Duodenal mucosa (tissue), 2 donors: ENCODE data around the gene TIA1.

Experiments used
- H3K27ac ChIP-seq: one replicate; pipeline ENCODE4 v1.7.0; 2013; ENCODE audit warnings: low read depth, low read length
- H3K27me3 ChIP-seq, 2 donors: one replicate each; pipeline ENCODE4 v1.7.0; 2013; ENCODE audit warnings: low read length in 2 of 2, control low read depth in 1 of 2; ENCODE audit not compliant: insufficient read depth in 2 of 2, control insufficient read depth in 1 of 2
- H3K36me3 ChIP-seq, 2 donors: one replicate each; pipeline ENCODE4 v1.7.0; 2013; ENCODE audit warnings: low read length in 2 of 2, control low read depth in 1 of 2; ENCODE audit not compliant: insufficient read depth in 2 of 2, control insufficient read depth in 1 of 2
- H3K4me1 ChIP-seq, 2 donors: one replicate each; pipeline ENCODE4 v1.7.0; 2013; ENCODE audit warnings: low read length in 2 of 2, control low read depth in 1 of 2; ENCODE audit not compliant: insufficient read depth in 2 of 2, control insufficient read depth in 1 of 2
- H3K4me3 ChIP-seq, 2 donors: one replicate each; pipeline ENCODE4 v1.7.0; 2013; ENCODE audit warnings: low read length in 2 of 2, low read depth in 1 of 2
- H3K9ac ChIP-seq, 2 donors: one replicate each; pipeline ENCODE4 v1.7.0; 2013; ENCODE audit warnings: low read length in 2 of 2, low read depth in 1 of 2
- H3K9me3 ChIP-seq, 2 donors: one replicate each; pipeline ENCODE4 v1.7.0; 2013; ENCODE audit warnings: low read length in 2 of 2, control low read depth in 1 of 2; ENCODE audit not compliant: control insufficient read depth in 1 of 2

TIA1 gene

DNA sequence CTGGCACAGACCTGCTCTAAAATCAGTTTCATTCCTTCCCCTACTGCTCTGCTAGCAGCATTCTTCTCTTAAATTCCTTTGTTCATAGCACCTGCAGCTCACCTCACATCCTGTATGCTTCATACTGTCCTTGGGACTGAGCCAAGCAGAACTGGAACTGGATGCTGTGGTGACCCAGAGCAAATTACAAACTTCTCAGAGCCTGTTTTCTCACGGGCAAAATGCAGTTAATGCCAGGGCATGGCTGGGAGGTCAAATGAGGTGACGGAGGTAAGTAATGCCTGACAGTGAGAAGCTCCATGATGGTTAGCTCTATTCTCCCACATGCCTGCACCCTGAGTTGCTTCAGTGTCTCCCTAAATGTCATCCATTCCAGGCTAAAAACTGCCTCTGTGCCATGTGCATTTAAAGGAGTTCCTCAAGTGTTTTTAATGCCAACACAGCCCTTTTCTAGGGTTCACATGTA is 87.3 kb downstream of the TIA1 start:
- no peaks in the 10 kb centered on the region for H3K9me3 ChIP-seq
- H3K36me3 ChIP-seq, result peaks cover 10 to 22% of the 10 kb centered on the region in 2 donors
- no peak overlapping the region for H3K9ac ChIP-seq
- no peak overlapping the region for H3K27ac ChIP-seq
- H3K27me3 ChIP-seq, result no peaks in the 10 kb centered on the region
- H3K4me3 ChIP-seq, result no peak overlapping the region
- no peaks in the 10 kb centered on the region for H3K4me1 ChIP-seq

GRCh38 chr2:70160545-70160944 is 87.9 kb downstream of the TIA1 start:
- Histone ChIP-seq H3K4me3 (no peak overlapping the region), H3K36me3 (peaks cover 9 to 20% of the 10 kb centered on the region in 2 donors)

More at GRCh38 chr2:70160545-70160944, 87.9 kb downstream of the TIA1 start:
- no peaks in the 10 kb centered on the region for H3K27me3 ChIP-seq
- no peaks in the 10 kb centered on the region for H3K9me3 ChIP-seq
- no peak overlapping the region for H3K9ac ChIP-seq
- no peaks in the 10 kb centered on the region for H3K4me1 ChIP-seq
- H3K27ac ChIP-seq, result no peak overlapping the region
